GM18499 (cell line): ENCODE results near the gene CIZ1.
"Not testable (repeated sequence)": the region's sequence is repeated elsewhere in the genome, so short reads cannot be mapped to it uniquely, and the experiment has no call there.

Source experiments
- ATAC-seq: cut with Tn5 transposase; IDR thresholded peaks from one replicate; pipeline ENCODE4 v1.9.1; 2021; ENCODE audit warnings: moderate number of reproducible peaks; ENCODE audit not compliant: insufficient read depth, unreplicated experiment

CIZ1 gene

GRCh38 chr9:128149951-128150593, 41.3 kb downstream of the CIZ1 start:
- no peak for ATAC-seq

DNA sequence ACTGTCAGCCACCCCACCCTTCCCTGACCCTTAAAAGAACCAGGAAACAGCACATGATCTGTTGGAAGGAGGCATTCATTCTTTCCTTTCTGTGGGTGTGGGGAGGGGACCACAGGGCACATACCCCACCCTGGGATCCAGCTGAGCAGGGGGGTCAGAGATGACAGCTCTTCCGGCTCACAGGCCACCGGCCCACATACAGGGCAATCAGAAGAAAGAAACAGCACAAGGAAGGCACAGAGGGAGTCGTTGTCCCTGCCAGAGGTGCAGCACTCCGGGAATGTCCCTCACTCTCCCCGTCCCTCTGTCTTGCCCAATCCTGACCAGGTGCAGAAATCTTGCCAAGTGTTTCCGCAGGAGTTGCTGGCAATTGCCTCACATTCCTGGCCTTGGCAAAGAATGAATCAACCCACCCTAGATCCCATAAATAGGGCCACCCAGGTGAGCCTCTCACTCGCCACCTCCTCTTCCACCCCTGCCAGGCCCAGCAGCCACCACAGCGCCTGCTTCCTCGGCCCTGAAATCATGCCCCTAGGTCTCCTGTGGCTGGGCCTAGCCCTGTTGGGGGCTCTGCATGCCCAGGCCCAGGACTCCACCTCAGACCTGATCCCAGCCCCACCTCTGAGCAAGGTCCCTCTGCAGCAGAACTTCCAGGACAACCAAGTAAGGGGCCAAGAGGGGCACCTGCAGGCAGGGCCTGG, 42.2 kb downstream of the CIZ1 start, which contains the start of gene LCN2:
LCN2 (plus strand) TSS at position 453 of the 701 bp plus-strand sequence; CDS start at position 526, 73 bp downstream.
- no peak for ATAC-seq

DNA sequence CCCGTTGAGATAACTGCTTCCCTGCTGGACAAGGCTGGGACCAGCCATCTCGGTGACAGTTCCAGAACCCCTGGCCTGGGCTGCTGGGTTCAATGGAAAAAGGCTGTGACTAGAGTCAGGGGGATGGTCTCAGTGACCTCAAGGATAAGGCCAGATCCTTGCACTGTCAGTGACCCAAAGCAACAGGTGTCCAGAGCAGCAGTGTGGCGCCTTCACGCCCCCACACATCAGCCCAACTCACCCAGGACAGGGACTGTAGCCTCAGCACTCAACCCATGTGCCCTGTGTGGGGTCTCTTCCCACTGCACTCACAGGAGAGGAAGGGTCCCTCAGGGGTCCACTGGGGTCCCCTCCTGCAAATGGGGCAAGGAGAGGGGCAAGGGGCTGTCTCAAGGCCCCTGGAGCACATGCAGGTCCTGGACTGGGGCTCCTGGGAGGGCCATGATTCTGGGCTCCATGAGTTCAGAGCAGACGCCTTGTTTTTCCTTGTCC, 42.8 kb downstream of the CIZ1 start:
- no peak for ATAC-seq

- ATAC-seq = no peak
Measured at GRCh38 chr9:128146591-128147120, 44.7 kb downstream of the CIZ1 start.

- no peak for ATAC-seq
Measured at GRCh38 chr9:128145951-128146351, 45.4 kb downstream of the CIZ1 start.

GRCh38 chr9:128145536-128145935, 45.8 kb downstream of the CIZ1 start:
- no peak for ATAC-seq

- no peak for ATAC-seq
Measured at GRCh38 chr9:128144239-128145181, 46.9 kb downstream of the CIZ1 start.

DNA sequence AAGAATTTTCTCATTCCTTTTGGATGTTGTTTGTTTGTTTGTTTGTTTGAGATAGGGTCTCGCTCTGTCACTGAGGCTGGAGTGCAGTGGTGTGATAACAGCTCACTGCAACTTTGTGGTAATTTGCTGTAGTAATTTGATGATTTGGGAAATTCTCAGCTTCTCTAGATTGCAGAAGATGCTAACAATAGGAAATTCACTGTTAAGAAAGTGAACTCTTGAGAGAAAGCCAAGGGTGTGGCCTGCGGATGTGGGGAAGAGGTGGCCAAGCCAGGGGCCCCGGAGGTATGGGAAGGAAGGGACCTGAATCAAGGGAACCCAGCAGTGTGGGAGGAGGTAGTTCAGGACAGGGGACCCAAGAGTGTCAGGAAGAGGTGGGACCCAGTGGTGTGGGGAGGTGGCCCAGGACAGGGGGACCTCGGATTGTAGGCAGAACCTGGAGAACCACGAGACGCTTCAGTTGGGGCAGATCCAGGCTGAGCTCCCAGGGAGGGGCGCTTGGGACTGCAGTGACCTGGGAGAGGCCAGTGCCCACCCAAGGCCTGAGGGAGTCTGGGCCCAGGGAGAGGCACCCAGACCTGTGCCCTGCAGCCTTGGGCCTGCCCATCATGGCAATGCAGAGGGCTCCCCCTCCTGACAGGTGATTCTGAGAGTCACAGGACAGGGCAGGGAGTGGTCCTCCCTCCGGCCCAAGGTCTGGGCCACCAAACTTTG, 47.7 kb downstream of the CIZ1 start:
- no peak for ATAC-seq

DNA sequence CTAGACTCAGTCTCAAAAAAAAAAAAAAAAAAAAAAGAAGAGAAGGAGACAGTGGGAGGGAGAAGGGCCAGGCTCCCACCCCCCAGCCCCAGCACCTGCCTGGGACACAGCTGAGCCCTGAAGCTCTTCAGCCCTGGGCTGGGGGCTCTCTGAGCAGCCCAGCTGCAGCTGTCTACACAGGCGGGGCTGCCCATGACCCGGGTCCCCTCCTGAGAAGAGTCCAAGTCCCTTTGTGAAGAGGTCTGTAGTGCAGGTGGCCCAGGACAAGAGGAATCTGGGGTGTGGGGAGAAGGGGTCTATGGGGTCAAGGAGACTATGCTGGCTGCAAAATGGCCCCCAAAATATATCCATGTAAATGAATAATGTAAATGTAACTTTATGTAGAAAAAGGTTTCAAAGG, 48.8 kb downstream of the CIZ1 start:
- ATAC-seq = no peak

DNA sequence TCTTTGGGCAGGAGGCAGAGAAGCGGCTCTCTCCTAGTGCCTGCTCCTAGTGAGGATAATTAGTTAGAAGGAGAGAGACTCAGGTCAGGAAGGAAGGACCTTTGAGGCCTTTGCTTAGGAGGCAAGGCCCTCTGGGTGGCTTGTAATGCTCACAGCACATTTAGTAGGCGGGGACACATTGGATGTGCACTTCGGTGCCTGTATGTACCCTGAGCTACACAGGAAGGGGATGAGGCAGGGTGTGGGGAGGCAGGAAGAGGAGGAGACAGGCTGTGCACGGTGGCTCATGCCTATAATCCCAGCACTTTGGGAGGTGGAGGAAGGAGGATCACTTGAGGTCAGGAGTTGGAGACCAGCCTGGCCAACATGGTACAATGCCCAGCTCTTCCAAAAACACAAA, 49.3 kb downstream of the CIZ1 start:
- no peak for ATAC-seq

DNA sequence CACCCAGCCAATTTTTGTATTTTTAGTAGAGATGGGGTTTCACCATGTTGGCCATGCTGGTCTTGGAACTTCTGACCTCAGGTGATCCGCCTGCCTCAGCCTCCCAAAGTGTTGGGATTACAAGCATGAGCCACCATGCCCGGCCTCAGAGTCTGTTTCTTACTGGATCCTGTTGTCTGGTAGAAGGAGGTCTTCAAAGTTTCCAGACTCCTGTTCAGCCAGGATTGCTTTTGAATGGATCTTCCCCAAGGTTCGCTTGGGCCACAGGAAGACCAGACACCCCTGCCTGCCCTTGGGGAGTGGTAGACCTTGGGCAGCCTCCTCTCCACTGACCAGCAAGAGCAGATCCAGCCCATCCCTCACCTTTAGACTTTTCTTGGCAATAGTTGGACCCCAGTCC, 49.8 kb downstream of the CIZ1 start:
- ATAC-seq = no peak

GRCh38 chr9:128139621-128140020, 51.8 kb downstream of the CIZ1 start:
- no peak for ATAC-seq

DNA sequence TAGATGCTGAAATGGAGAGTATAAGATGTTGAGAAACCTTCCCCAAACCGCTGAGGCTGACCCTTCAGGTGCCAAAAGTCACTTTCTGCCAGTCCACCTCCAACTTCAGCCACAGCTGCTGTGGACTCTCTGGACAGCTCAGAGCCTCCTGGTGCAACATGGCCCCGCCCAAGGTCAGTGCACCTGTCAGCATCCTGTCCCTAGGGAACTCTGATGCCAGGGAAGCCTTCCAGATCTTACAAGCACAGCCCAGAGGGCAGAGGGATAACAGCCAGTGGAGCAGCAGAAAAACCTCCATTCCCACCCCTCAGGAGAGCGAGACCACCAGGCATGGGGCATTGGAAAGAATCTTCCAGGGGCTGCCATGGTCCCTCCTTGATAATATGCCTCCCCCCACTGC, 53.4 kb downstream of the CIZ1 start:
- no peak for ATAC-seq

GRCh38 chr9:128136816-128137793, 54.3 kb downstream of the CIZ1 start:
- ATAC-seq = no peak

DNA sequence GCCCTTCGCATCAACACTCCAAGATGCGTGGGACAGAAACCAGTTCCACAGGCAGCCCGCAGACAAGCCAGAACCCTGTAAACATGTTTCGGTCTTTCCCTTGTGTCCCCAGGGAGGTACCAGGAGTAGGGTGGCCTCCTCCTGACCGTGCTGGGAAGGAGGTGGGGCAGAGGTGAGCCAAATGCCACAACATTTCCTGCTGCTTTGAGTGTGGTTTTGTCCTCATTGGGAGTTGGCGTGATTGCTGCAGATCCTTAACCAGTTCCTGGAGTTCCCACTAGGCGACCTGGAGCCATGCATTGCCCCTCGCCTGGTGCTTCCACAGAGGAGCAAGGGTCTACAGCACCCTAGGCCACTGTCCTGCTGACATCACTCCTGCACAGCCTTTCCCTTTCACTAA, 55.8 kb downstream of the CIZ1 start:
- ATAC-seq = not testable (repeated sequence)

- ATAC-seq = not testable (repeated sequence)
Measured at GRCh38 chr9:128132139-128132538, 59.2 kb downstream of the CIZ1 start.

DNA sequence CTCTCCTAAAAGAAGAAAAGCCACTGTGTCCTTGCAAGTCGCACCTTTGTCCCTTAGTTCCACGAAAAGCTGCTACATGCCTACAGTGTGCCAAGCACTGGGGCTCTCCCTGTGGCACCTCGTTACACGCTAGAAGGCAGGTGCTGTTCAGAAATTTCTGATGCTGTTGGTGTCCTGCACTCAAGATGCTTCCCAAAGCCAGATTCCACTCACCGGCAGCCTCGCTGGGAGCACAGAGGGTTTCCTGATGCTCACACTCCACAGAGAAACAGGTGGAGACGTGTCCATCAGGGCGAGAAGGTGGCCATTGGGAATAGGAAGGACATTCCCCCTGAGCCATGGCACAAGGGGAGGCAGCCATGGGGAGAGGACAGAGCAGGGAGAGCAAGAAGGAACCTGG, 60.0 kb downstream of the CIZ1 start:
- ATAC-seq = not testable (repeated sequence)

GRCh38 chr9:128130651-128131050, 60.7 kb downstream of the CIZ1 start:
- not testable (repeated sequence) for ATAC-seq
